NCI-H2029 treated with DMSO at 0.1 percent for 48 hours (cell line): ENCODE measurements around the gene SEMA6A.

Source experiments
- DNase-seq: peaks from one replicate; lab custom pipeline; 2025; lab: John Stamatoyannopoulos, UW

SEMA6A gene

DNA sequence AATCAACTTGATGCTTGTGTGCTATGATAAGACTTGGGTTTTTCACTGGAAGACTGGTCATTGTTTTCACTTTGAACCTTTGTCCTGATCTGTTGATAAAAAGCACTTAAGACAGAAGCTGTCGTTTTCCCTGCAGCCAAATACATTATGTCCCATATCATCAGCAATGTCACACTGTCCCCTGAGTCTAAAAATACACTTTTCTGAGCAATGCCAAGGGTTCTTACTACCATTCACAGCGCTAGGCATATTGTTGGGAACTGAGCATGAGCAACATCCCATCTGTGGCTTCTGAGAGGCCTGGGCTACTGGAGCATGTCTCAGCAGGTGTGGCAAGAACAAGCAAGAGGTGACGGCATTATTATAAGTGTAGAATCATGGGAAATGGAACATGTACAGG is 81.8 kb downstream of the SEMA6A start:
- DNase-seq, result no peak

DNA sequence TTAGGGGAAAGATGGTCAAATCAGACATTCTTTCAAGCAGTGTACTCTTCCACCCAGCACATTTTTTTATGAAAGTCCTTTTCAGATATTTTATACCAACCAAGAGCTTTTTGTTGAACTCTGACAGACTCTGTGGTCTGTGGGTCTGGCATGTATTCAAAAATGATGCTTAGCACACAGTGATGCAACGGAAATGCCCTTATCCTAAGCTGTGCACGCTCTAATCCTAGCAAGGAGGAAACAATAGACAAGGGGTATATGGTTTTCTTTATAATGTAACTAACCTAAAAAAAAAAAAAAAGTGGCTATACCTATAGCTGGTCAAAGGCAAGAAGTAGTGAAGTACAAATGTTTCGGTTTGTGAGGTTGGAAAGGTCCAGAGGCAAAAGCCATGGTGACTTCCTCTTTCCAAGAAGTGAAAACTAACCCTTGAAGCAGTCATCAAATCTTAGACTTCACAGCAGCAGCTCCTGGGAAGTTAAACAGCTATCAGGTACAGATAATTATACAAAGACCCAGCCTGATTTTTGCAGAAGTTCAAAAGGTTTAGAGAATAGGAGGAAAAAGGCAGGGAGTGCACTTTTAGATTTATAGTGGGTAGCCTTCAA is 82.5 kb downstream of the SEMA6A start:
- peak; percentile 40 for DNase-seq

DNA sequence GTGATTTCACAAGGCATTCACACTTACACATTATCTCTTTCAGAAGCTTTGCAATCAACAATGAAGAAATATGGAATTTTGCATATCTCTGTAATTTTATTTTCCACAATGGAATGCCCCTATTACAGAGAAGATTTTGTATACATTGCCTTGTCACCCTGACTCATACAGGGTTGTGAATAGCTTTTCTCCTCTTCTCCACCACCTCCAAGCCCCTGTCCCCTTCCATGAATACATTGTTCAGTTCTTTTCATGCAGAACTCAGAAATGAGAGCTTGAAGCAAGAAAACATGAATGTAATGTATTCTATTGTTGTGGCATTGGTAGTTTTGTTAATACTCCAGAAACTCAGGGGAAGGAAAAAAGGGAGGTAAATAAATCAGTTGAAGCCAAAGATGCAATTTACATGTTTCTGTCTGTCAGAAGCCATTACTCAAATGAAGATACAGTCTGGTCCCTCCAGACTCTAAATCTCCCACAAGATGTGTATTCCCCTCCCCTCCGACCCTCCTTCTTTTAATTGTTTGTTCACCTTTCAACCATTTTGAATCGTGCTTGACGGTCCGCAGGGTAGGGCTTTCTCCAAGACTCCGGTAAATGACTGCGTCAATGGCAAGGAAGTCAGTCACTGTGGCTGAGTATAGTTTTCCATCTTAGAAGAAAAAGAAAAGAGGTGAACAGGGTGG is 86.1 kb downstream of the SEMA6A start:
- DNase-seq, result no peak

DNA sequence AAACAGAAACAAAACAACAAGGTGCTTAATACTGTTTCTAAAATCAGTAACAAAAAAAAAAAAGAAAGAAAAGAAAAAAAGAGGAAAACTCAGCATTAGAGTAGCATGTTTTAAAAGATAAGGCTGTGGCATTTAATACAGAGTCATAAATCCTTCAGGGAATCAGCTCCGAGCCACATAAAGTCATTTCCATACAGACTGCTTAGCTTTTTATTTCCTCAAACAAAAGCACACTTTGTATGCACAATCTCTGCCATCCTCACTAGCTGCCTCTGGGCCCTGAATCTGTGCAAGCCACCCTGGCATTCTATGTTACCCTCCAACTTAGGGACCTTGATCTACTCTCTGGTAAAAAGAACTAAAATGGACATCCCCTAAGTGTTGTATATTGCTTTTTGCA is 87.6 kb downstream of the SEMA6A start:
- no peak for DNase-seq

DNA sequence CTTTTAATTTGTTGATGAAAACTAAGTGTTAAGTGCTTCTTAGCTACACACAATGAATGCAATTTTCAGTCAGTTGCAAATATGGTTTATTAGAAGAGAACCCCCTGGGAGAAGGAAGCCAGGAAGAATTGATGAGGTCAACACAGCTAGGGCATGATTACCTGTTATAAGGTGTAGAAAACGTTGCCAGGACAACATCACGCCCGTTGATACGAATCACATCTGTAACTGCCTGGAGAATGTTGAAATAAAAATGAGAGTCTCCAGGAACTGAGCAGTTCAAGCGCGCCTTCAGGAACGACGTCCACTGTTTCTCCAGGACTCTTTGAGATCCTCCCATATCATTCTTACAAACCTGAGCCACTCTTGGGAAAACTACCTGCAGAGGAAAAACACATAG is 88.0 kb downstream of the SEMA6A start:
- DNase-seq, result no peak

DNA sequence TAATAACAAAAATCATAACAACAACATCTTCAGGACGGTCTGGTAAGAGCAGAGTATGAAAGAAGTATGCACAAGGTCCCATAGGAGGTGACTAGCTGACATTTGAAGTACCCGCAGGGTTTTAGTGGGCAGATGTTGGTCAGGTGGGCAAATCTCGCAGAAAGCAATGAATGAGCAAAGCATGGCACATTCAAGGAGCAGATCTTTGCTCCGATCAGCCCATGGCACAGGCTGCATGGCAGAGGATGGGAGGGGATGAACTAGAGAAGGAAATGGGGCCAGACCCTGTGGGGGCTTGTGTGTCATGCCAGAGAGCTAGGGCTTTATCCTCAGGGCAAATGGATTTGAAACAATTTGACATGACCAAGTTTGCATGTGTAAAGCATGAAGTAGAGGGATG is 90.0 kb downstream of the SEMA6A start:
- no peak for DNase-seq

DNA sequence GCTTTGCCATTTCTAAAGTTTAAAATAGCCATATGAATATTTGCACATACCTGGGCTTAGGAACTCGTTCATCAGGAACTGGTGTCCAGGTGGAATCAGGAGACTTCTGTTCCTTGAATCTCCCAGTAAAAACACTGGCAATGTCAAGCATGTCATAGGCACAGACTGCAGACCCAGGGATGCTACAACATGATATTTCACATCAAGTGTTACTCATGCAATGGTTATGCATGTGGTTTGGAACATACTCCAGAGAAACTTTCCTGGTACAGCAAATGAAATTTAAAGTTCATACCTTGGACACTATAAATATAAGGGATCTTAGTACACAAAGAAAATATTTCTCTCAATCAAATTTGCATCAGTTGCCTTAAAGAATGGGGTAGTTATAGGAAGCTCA is 92.2 kb downstream of the SEMA6A start:
- no peak for DNase-seq

DNA sequence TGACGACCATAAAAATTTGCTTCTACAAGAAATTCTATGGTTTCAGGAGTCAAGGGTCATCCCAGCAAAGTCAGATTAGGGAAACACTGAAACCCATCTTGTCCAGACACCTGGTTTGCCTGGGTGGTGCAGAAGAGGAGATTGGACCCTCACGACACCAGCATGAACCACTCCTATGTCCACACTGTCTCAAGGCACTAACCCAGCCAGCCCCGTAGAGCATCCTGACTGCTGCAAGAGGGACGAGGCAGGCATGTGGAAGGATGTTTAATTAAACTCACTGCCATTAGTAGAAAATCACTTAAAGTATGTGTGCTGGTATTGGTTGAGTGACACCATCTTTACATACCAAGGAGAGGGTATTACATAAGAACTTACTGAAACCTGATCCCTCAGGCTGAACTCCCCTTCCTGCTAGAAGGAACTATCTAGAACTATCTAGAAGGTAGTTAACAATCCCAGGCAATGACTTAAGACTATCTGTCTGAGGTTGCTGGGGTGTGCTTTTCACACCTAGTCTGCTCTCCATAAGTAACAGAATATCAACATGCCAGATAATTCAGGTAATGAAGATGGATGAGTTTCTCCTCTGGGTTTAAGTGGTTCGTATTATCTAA is 93.6 kb downstream of the SEMA6A start:
- DNase-seq, result no peak

DNA sequence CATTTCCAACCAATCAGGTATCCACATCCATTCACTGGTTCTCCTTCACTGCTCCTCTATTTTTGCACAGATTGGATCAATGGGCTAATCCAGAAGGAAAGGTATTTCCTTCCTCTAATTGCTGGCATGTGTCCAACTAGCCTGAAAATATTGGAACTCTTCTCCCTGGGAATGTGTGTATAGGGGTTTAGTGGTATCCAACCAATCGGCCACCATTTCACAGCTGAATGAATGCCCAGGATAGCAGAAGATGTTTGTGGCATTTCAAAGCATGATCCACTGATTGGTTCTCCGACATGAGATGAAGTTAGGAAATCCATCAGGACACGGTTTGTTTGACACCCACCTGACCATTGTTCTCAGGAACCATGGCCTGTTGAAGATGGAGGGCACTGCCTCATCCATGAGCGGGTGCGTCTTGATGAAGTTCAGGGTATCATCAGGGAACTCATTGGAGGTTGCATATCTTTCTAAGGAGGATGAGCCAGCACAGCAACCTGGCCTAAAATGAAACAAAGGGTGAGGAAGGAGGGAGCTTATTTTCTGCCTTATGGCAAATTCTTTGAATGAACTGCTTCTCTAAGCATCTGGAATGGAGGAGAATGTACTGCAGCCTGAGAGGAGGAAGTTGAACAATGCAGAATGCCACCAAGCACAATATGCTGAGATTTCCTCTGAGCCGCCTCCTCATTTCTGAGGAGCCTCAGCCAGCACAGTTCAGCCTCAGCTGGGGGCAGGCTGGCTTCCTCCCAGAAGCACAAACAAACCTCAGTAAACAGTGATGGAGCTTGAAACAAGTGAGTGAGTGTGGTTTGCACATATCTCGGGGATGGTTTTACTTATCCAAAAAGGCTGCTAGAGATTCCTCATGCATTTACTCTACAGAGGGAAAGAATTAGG is 94.6 kb downstream of the SEMA6A start:
- DNase-seq, result no peak

DNA sequence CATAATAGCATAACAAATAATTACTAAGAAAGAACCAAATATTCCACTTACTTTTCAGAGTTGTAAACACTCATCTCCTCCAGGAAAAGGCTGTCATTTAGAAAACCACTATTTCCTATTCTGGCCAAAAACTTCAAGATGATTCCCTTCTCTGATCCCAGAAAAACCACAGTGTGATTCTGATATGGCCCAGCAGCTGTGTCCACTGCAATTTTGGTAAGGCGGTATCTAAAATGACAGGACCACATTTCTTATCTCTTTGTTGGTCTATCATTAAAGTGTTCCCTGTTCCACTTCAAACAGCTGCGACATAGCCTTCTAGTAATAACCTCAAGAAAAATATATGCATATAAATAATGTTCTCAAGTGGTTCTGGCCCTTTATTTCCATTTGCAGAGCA is 96.1 kb downstream of the SEMA6A start:
- DNase-seq, result no peak

DNA sequence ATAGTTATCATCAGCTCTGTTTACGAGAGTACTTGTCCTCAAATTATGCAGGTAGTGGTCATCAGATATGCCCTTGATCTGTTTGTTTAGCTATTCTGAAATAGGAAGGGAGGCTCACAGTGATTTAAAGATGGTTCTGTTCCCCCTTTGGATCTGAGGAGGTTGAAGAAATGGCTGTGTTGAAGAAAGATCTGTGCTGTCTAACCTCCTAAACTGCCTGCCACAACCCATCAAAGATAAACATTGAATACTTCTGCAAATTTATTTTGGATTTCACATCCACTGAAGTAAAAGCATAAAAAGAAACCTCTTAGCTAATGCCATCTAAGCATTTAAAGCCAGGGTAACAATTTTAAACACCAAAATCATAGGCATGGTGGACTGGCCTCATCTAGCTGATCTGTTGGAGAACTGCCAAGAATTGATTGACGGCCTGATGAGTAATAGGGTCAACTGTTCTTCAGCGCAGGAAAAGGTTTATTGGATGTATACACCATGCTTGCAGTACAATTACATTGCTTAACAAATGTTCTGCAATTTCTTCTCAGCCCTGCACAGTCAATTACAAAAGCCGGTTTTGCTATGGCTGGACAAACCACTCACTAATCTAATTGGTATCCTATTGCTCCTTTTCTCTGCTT is 97.6 kb downstream of the SEMA6A start:
- no peak for DNase-seq

DNA sequence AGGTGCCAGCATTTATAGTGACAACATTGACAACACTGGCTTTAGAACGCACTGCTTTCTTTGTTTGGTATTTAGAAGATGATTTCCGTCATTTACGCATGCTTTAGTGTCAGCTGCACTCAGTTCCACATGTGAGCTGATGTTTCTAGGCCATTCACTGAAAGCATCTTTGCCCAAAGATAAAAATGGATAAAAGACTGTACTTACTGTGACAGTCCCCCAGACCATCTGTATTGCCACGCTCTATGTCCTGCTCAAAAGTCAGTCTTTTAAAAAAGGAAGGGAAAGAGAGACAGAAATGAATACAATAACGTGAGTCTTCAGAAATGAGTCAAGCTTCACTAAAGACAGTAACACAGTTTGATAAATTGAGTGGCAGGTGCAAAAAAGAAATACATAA is 99.3 kb downstream of the SEMA6A start:
- DNase-seq, result no peak

DNA sequence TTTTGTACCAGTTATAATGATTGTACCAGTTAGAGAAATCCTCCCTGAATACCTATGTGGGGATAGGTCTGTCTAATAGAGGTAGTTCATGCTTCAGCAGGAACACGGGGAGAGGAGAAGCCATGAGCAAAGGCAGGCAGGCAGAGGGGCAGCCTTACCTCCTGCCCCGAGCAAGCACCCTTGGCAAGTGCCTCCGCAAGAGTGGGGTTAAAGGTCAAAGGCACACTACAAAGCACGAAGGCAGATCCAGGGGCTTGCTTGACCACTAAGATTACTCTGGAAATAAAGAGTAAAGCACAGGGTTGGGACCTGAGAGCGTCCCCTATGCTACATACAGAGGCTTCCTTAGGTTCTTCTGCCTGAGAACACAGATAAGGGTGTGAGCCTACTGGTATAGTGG is 100.9 kb downstream of the SEMA6A start:
- no peak for DNase-seq

DNA sequence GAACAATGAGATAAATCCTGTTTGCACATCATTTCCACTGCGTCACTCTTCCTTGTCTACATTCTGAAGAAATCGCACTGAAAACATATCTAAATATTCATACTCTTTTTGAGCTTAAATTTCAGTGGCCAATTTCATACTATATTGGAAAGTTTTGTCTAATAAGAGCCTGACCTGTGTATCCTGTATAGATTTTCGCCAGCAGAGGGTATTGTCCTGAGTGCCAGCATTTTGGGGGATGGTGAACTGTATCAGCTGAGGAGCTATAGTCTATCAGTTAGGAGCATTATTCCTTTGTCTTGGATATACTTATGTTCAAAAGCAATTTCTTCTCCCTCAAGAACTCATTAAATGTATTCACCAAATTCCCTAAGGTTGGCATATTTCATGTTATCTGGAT is 102.3 kb downstream of the SEMA6A start:
- DNase-seq, result no peak

DNA sequence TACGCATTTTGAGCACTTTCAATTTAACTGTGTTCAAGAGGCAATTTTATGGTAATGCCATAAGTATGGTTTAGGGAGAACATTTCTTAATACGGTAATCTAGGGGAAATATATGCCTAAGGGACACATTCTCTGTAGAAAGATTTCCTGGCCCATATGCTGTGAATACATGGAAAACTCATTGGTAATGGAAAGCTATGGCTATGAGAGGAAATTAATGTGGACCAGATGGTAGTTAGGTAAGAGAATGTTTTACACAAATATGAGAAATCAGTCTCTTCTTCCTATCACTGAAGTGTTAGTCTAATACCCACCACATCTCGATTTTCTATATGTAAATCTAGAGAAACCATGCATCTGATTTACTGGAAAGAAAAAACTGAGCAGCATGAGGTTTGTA is 105.0 kb downstream of the SEMA6A start:
- no peak for DNase-seq

DNA sequence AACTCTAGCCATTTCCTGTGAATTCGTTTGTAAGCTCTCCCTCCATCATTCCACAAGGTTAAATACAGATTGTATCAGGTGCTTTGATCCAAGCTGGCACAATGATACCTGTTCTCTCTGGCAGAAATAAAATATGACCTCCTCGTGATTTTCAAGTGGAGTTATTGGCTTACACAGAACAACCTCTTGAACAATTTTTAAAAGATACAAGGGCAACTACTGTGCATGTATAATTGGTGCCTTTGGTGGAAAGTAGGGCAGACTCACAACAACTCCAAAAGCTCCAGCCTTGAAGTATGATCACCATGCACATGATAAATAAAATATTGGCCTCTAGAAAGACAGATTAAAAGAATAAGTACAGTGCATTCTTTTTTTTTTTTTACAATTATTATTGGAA is 106.0 kb downstream of the SEMA6A start:
- no peak for DNase-seq

DNA sequence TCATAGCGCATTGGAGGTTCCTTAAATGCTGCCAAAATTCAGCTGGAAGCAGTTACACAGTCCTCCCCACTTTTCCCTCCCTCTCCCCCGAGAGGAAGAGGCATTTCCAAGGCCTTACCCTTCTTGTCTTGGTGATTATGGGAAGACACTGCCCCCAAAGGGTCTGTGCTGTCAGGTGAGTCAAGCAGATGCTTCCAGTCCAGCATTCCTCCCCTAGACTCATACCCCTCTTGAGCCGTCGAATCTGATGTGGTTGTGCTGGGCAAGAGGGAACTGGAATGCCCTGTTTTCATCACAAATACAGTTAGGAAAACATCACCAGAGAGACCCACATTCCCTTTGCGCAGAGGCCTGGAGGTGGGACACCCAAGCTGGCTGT is 107.2 kb downstream of the SEMA6A start:
- DNase-seq, result no peak

DNA sequence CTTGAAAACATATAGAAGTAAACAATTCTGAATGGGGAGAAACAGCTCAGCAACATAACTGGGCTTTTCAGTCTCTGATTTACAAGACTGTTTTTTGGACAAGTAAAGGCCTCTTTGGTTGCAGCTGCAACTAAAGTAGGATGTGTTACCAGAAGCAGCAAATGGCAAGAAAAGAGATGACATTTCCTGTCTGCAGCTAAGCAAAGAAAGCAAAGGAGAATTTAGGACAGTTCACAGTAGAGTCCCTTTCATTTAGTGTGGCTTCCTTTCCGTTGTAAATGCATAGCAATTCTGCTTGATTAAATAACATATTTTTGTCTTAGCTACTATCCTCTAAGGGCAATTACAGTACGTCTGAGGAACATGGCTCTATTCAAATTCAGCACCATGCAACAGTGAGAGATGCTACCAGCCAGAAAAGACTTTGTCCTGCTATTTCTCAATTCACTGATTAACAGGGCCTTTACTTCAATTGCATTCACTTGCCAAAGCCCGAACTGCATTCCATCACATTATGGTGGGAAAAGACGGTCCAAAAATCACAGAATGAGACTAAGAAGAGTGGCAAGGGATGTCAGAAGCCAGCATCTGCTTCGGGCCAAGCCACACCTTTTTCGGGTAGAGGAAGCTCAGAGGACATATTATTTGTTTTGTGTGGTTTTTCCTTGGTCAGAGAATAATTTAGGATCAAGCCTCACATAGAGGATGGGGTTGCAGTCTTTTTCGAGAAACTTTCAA is 107.7 kb downstream of the SEMA6A start:
- DNase-seq, result no peak

DNA sequence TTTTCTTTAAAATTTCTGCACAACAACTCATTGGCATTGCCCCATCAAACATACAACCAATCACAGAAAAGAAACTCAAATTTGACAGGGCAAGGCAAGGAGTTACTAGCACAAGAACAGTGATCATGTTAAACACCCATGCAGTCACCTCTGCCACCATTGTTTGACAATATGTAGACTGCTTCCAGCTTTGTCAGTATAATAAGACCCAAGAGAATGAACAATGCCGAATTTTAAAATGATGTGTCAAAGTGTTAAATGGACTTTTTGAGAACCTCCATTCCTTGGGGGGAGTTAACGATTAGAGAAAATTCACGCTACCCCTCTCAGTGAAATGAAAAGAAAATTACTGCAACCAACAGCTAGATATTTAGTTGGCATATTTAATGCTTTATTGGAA is 109.2 kb downstream of the SEMA6A start:
- no peak for DNase-seq

DNA sequence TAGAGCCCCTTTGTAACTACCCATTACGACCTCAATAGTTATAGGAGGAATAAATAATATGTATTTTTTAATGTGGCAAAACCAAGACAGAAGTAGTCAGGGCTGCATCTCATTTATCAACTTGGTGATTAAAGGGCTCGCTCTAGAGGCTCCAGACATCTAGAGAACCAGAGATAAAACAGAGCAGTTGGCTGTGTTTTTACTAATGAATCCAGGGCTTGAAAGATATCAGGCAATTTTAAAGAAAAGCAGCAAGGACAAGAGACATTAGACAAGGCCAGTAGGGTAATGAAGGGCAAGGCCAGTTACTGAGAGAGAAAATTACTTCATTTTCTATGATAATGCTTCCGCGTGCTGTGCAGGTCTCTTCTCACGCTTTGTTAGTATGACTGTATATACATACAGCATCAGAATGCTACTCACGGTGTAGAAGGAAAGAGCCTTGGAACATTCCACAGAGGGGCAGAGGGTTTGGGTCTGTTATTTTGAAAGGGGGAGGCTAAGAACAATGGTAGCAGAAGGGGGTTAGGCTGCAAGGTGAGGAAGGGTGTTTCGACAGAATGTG is 110.4 kb downstream of the SEMA6A start:
- DNase-seq, result no peak

DNA sequence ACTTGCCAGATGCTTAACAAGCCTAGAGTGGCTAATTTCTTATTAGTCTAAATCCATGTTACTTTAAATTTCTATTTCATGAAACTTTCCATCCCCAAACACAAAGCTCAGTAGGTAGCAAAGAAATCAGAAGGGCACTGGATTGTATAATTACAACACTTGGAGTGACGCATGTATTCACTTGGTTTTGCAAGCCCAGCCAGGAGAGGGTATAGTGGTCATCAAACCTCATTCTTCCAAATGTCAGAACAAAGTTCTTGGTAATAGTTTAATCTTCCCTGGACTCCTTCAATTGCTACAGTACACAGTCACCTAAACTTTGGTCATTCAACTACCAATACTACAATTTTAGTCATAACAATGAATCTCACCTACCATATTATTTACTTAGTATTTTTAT is 112.1 kb downstream of the SEMA6A start:
- DNase-seq, result no peak
